ENCODE data around the gene CD6. TPM values are rescaled to one million over a fixed set of nuclear protein-coding genes. Genes with fewer than 3 reads are reported as not detected.

CD6 gene
- total RNA-seq, 6 experiments from 2014 or later: 0.29 to 2.4 (median 0.52) TPM

GRCh38 chr11:60945295-60945667 is 26.2 kb upstream of the CD6 start:
- Histone ChIP-seq H3K4me3 (no peak overlapping the region), H3K36me3 (peaks cover 0 to 9% (median 0%) of the 10 kb centered on the region in 4 donors), H3K27ac (no peak overlapping the region), H3K9me3 (no peaks in the 10 kb centered on the region), H3K27me3 (no peaks in the 10 kb centered on the region), H3K4me1 (no peaks in the 10 kb centered on the region)
- DNase-seq (no peak), ATAC-seq (no peak)
- TF ChIP-seq CTCF (IDR thresholded peaks at IDR 0.05): no peak
- TF ChIP-seq POLR2A (IDR thresholded peaks at IDR 0.05): no peak
- intact Hi-C loops (cut with DNase I): no loop called here
- WGBS (ENCODE audit: insufficient coverage, low coverage, low lambda C conversion rate, missing lambda C conversion rate): 94% methylated on average over 5 of the region's 5 CpGs

- intact Hi-C loops (cut with DNase I): no loop called here
- DNase-seq: no peak
- 80% methylated on average over 3 of the region's 15 CpGs for WGBS (ENCODE audit: insufficient coverage, low coverage, low lambda C conversion rate, missing lambda C conversion rate)
- Histone ChIP-seq H3K9me3 (no peaks in the 10 kb centered on the region), H3K36me3 (peaks cover 0 to 2% (median 0%) of the 10 kb centered on the region in 4 donors), H3K4me3 (no peak overlapping the region), H3K27ac (no peak overlapping the region), H3K27me3 (no peaks in the 10 kb centered on the region), H3K4me1 (peaks cover 0 to 5% (median 0%) of the 10 kb centered on the region in 4 donors)
- TF ChIP-seq CTCF (IDR thresholded peaks at IDR 0.05) (no peak), POLR2A (IDR thresholded peaks at IDR 0.05) (no peak)
- ATAC-seq: no peak
Measured at GRCh38 chr11:60946601-60947264, 24.7 kb upstream of the CD6 start.

- no peak overlapping the region for H3K27ac ChIP-seq
- no peak overlapping the region for H3K4me3 ChIP-seq
- no peak for DNase-seq
- no peaks in the 10 kb centered on the region for H3K27me3 ChIP-seq
- TF ChIP-seq POLR2A (IDR thresholded peaks at IDR 0.05): no peak
- TF ChIP-seq CTCF (IDR thresholded peaks at IDR 0.05): no peak
- WGBS (ENCODE audit: insufficient coverage, low coverage, low lambda C conversion rate, missing lambda C conversion rate): 93% methylated on average over 1 of the region's 2 CpGs
- intact Hi-C loops (cut with DNase I): no loop called here
- no peak for ATAC-seq
- peaks cover 0 to 5% (median 2%) of the 10 kb centered on the region in 4 donors for H3K4me1 ChIP-seq
- no peaks in the 10 kb centered on the region for H3K36me3 ChIP-seq
- H3K9me3 ChIP-seq: no peaks in the 10 kb centered on the region
Measured at GRCh38 chr11:60947700-60948099, 23.8 kb upstream of the CD6 start.

GRCh38 chr11:60948250-60948649 is 23.2 kb upstream of the CD6 start:
- no peak for DNase-seq
- Histone ChIP-seq H3K36me3 (no peaks in the 10 kb centered on the region), H3K4me1 (peaks cover 0 to 5% (median 2%) of the 10 kb centered on the region in 4 donors), H3K27me3 (no peaks in the 10 kb centered on the region), H3K9me3 (no peaks in the 10 kb centered on the region), H3K27ac (no peak overlapping the region), H3K4me3 (no peak overlapping the region)
- no peak for TF ChIP-seq POLR2A (IDR thresholded peaks at IDR 0.05)
- TF ChIP-seq CTCF (IDR thresholded peaks at IDR 0.05): no peak
- intact Hi-C loops (cut with DNase I): no loop called here
- no peak for ATAC-seq
- WGBS (ENCODE audit: insufficient coverage, low coverage, low lambda C conversion rate, missing lambda C conversion rate): 86% methylated on average over 3 of the region's 5 CpGs

All from right lobe of liver (tissue), 6 donors.